GM18505 (cell line): ENCODE measurements around the gene DIDO1.
"Not testable (repeated sequence)": the region's sequence is repeated elsewhere in the genome, so short reads cannot be mapped to it uniquely, and the experiment has no call there.

Experiments
- ATAC-seq: cut with Tn5 transposase; IDR thresholded peaks from one replicate; pipeline ENCODE4 v1.9.1; 2021; ENCODE audit not compliant: unreplicated experiment
- POLR2A ChIP-seq: IDR thresholded peaks from 4 replicates; pipeline ENCODE4 v1.6.1; 2011; ENCODE audit warnings: borderline replicate concordance; ENCODE audit not compliant: insufficient read depth, insufficient read length; ENCODE audit errors: extremely low read depth

The DIDO1 gene

DNA sequence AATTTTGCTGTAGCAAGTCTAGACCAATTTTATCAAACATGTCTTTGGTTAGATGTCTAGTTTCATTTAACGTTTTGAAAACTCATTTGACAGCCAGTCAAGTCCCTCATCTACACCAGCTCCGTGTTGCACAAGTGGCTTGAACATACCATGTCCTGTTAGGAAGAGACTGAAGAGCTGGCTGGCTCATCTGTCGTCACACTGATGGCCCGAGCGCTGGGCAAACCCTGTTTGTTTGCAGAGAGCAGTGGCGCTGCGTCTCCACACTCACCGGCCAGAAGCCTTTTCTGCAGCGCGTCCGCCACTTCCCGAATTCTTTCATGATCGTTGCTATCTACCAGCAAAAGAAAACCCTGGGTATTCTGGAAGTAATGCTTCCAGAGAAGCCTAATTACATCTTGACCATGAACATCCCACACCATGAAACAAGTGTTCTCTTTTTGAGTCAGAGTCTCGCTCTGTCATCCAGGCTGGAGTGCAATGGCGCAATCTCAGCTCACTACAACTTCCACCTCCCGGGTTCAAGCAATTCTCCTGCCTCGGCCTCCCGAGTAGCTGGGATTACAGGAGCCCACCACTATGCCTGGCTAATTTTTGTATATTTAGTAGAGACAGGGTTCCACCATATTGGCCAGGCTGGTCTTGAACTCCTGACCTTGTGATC, 54.0 kb downstream of the DIDO1 start:
- ATAC-seq = no peak
- no peak for TF ChIP-seq POLR2A

DNA sequence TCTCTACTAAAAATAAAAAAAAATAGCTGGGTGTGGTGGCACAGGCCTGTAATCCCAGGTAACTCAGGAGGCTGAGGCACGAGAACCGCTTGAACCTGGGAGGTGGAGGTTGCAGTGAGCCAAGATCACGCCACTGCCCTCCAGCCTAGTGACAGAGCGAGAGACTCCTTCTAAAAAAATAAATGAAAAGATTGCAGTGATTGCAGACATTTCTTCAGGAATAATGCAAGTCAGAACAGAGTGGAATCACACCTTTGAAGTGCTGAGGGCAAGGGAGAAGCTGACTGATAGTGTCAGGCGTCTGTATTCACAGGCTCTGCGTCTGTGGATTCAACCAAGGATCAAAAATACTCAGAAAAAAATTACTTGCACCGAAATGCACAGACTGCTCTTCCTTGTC, 62.1 kb downstream of the DIDO1 start:
- no peak for TF ChIP-seq POLR2A

DNA sequence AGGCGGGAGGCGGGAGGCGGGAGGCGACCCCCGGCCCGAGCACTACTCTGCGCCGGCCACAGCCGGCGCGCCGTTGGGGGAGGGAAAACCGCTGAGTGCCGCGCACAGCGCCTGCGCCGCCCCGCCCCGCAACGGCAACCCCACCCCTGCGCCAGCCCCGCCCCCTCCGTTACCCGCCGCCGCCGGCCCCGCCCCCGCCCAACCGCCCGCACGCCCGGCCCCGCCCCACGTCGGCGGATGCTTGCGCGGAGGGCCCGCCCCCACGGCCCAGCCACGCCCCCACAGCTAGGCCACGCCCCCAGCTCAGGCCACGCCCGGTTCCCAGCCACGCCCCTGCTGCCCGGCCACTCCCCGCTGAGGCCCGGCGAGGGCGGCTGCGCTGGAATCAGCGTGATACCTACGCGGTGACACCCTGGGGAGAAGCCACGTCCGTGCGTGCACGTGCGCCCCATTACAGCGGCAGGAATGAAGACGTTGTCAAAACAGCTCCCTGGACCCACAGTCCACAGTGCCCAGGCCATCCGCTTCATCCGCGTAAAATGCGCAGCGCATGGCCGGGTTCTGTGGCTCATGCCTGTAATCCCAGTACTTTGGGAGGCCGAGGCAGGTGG, 64.5 kb downstream of the DIDO1 start, which contains the start of gene TCFL5:
Gene TCFL5, minus strand, starts transcription at position 97 of the 611 bp plus-strand sequence. CDS start 152 bp downstream, outside the sequence.
- peak; percentile 36 for TF ChIP-seq POLR2A
- ATAC-seq = peak; percentile 65

More for the DNA sequence above, 62.1 kb downstream of the DIDO1 start:
- no peak for ATAC-seq

DNA sequence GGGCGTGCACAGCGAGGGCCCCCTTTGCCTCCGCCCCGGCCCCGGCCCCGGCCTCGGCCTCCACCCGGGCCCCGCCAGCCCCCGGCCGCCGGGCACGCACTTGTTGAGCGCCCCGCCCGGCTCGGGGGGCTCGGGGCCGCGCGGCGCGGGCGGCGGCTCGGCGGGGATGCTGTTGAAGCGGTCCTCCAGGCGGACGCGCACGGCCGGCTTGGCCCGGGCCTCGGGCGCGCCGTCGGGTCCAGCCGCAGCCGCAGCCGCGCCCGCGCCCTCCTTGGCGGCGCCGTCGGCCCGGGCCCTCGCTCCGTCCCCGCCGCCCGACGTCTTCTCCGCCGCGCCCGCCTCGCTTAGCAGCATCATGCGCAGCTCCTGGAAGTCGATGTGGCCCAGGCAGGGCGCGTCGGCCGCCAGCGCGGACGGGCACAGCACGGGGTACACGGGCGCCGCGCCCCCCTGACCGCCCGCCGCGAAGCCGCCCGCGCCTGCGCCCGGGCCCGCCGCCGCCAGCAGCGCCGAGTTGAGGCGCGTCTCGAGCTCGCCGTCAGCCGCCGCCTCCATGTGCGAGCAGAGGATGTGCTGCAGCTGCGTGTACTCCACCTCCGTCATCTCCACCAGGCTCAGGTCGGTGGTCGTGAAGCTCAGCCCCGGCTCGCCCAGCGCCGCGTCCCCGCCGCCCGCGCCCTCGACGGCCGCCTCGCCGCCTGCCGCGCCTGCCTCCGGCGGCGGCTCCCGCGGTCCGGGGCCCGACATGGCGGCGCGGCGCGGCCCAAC, 65.2 kb downstream of the DIDO1 start:
- ATAC-seq = peak; percentile 25
- no peak for TF ChIP-seq POLR2A

DNA sequence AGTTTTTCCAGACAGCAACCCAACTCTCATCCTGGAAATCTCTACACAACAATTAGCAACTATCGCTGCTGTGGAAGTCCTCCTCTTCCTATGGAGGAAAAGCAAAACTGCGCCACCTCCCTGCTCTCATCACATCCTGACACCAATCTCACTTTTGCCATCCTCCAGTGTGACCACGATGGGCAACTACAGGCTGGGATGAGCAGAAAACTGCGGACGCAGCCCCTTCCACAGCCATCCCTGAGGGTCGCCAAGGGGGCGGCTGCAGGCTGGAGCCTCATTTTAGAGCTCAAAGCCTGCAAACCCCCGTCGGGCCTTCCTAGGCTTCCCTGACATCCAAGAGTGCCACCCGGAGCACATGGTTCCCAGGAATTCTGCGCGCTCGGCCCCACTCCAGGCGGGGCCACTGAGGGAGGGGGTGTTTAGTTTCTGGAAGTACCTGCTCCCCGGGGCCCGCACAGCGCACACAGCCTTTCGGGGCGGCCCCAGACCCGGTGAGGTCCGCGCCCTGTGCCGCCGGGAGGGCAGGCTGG, 65.8 kb downstream of the DIDO1 start:
- no peak for TF ChIP-seq POLR2A
- peak; percentile 8 for ATAC-seq

DNA sequence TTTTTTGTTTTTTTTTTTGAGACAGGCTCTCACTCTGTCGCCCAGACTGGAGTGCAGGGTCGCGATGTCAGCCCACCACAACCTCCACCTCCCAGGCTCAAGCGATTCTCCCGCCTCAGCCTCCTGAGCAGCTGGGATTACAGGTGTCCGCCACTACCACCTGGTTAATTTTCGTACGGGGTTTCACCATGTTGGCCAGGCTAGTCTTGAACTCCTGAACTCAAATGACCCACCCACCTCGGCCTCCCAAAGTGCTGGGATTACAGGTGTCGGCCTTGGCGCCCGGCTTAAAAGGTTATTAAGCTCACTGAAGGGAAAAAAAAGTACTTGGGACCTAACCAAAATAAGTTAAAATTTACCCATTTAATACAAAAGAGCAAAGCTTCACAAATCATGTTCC, 66.6 kb downstream of the DIDO1 start:
- no peak for TF ChIP-seq POLR2A
- no peak for ATAC-seq

DNA sequence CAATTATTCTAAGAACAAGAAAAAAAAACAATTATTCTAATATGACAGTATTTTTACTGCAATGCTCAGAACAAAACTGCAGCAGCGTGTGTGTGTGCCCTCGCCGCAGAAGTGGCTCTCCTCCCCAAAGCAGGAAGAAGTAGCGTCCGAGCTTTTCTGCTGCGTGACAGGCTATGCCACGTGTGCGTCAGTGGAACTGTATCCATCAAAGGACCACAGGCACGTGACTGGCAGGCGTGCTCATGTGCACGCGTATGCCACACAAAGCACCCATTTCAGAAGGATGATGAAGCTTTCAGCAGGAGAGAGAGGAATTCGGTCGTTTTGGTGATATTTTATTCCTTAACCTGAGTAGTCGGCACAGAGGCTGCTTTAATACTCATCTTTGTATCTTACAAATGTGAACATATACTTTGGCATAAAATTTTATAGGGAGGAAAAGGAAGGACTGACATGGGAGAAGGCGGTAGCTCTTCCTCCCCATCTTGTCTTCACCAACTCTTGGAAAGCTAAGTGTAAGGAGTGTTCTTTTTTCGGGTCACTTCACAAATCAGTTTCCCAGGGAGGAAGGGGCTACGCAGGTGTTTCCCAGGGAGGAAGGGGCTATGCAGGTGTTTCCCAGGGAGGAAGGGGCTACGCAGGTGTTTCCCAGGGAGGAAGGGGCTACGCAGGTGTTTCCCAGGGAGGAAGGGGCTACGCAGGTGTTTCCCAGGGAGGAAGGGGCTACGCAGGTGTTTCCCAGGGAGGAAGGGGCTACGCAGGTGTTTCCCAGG, 68.1 kb downstream of the DIDO1 start:
- no peak for TF ChIP-seq POLR2A
- ATAC-seq = no peak

DNA sequence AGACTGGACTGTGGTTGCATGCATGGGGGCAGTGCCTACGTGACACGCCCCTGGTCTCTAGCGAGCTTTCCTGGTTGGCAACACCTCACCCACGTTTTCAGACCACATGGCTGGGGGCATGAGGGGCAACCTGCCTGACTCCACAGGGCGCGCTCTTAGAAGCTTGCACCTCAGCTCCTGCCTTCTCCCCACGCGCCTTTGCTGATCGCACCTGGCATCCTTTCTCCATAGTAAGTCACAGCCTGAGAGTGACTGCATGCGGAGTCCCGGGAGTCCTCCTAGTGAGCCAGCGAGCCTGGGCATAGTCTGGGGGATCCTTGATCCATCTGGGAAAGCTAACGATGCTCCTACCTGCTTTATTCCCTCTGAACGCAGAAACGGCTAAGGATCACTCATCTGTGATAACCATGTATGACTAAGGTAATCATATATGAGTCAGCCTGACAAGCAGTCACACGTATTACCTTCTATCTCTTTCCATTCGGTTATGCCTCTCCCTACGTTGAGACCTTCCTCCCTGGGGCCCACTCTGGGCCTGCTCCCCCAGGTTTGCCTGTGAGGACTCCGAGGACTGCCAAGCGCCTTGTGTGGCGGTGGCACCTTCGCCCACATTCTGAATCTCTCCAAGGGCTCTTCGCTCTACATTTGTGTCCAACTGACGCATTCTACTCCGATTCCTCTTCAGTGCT, 69.2 kb downstream of the DIDO1 start:
- no peak for TF ChIP-seq POLR2A
- ATAC-seq = no peak

DNA sequence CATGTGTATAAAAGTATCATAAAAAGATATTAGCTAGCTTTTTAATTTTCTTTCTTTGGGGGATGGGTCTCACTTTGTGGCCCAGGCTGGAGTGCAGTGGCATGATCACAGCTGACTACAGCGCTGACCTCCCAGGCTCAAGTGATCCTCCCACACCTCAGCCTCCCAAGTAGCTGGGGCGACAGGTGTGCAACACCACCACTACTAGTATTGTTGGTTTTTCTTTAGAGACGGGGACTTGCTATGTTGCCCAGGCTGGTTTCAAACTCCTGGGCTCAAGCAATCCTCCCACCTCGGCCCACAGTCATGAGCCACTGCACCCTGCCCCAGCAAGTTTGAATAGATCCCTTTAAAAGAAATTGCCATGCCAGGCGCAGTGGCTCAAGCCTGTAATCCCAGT, 71.2 kb downstream of the DIDO1 start:
- ATAC-seq = no peak
- TF ChIP-seq POLR2A = no peak

DNA sequence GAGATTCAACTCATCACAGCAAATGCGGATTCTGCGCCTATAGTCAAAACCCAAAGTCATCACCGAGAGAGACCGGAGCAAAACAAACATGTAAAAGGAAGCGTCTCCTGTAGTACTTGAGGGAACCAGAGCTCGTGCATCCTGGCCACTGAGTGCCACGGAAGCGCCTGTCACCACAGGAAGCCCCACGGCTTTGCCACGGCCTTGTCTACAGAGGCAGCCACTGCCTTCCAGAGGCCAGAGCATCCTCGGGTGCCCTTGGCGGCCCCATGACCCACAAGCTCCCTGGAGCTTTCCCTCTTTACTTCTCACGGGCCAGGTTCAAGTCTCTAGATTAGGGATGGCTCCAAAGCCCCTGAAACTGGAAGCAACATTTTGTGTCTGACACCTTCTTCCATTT, 72.2 kb downstream of the DIDO1 start:
- ATAC-seq = no peak
- no peak for TF ChIP-seq POLR2A

DNA sequence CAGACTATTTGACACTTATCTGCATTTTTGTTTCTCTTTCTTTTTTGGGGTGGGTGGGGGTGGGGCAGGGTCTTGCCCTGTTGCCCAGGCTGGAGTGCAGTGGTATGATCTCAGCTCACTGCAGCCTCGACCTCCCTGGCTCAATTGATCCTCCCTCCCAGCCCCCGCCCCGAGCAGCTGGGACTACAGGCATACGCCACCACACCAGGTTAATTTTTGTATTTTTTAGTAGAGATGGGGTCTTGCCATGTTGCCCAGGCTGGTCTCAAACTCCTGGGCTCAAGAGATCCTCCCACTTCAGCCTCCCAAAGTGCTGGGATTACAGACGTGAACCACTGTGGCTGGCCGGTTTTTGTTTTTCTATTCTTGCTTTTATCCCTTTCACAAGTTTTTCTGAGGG, 73.0 kb downstream of the DIDO1 start:
- ATAC-seq = not testable (repeated sequence)

DNA sequence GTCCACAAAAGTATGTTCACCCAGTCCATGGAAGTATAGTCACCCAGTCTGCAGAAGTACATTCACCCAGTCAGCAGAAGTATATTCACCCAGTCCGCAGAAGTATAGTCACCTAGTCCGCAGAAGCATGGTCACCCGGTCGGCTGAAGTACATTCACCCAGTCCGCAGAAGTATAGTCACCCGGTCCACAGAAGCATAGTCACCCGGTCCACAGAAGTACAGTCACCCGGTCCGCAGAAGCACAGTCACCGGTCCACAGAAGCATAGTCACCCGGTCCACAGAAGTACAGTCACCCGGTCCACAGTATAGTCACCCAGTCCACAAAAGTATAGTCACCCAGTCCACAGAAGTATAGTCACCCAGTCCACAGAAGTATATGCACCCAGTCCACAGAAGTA, 73.5 kb downstream of the DIDO1 start:
- TF ChIP-seq POLR2A = no peak
- no peak for ATAC-seq
